Spleen (tissue), 7 donors: ENCODE data around the gene ERC1.

Experiments
- POLR2A ChIP-seq, 3 donors: fragments of 450-650 bp; IDR thresholded peaks; one replicate each; pipeline ENCODE4 v1.5.1; 2017; ENCODE audit warnings: antibody characterized with exemption in 3 of 3, mild to moderate bottlenecking in 1 of 3
- POLR2AphosphoS5 ChIP-seq, 3 donors: sonication (generic); formaldehyde crosslinking; IDR thresholded peaks; one replicate each; pipeline ENCODE4 v1.5.1; 2017; ENCODE audit warnings: antibody characterized with exemption in 3 of 3
- TF ChIP-seq, protein P1 (sequence below), 11 experiments: fragments of 200-600 bp in 7 of 11; fragments of 450-650 bp in 4 of 11; sonication (generic) in 4 of 11; IDR thresholded peaks in 8 of 11; conservative IDR thresholded peaks in 3 of 11; 1 replicate in 7 of 11; 2 replicates in 4 of 11; pipeline versions ENCODE4 v1.4.0 to v1.8.0; 2016 to 2021; ENCODE audit warnings: antibody characterized with exemption in 11 of 11, inconsistent platforms in 4 of 11, mild to moderate bottlenecking in 1 of 11
- donor health status: DM: no; HTN: no; CAD: no; lungs with moderate emphysema.
- donor health status: DM: no; HTN: no; CAD: no.
- donor health status: DM: no; HTN: no; CAD: no.

GRCh38 chr12:1250641-1251040, 259.6 kb downstream of the ERC1 start:
- TF ChIP-seq, protein P1, sequence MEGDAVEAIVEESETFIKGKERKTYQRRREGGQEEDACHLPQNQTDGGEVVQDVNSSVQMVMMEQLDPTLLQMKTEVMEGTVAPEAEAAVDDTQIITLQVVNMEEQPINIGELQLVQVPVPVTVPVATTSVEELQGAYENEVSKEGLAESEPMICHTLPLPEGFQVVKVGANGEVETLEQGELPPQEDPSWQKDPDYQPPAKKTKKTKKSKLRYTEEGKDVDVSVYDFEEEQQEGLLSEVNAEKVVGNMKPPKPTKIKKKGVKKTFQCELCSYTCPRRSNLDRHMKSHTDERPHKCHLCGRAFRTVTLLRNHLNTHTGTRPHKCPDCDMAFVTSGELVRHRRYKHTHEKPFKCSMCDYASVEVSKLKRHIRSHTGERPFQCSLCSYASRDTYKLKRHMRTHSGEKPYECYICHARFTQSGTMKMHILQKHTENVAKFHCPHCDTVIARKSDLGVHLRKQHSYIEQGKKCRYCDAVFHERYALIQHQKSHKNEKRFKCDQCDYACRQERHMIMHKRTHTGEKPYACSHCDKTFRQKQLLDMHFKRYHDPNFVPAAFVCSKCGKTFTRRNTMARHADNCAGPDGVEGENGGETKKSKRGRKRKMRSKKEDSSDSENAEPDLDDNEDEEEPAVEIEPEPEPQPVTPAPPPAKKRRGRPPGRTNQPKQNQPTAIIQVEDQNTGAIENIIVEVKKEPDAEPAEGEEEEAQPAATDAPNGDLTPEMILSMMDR (IDR thresholded peaks at IDR 0.05 in 8 of 11, conservative IDR thresholded peaks at IDR 0.05 in 3 of 11), result no peak
- TF ChIP-seq POLR2A (IDR thresholded peaks at IDR 0.05) (no peak), POLR2AphosphoS5 (IDR thresholded peaks at IDR 0.05) (no peak)
